ENCODE data around the gene LAMB3.

The LAMB3 gene

GRCh38 chr1:209659909-209660308 lies 7.7 kb upstream of the LAMB3 start:
- DNase-seq: no peak

GRCh38 chr1:209657918-209658317 lies 5.7 kb upstream of the LAMB3 start:
- DNase-seq: no peak

DNA sequence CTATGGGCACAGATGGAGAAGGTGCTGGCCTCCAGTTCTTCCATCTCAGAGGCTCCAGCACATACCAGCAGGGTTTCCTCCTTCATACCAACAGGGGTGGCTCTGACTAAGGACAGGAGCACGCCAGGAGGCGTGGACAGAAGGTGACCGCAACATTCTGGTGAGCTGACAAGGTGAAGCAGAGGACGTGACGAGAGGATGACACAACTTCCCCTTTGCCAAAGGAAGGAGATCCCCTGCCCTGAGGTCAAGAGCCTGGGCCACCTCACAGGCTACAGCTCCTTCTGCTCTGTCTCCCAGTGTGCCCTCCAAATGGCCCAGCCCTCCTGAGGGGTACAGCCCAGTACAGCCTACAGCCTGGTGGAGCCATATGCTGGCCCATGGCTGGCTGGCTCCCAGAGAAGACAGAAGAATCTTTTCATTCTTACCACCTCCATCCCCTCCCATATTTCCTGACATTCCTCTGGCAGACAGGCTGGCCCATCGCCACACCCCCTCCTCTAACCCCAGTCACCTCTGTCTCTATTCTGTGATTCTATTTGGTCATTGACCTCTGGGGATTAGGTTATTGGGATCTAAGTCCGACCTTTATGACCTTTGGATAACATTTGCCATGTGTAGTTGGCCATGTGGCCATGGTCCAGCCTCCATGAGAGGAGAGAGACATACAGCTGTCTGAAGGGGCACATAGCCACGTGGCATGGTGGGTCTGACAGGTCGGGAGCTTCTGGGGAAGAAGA lies 5.1 kb upstream of the LAMB3 start:
- no peak for DNase-seq

DNA sequence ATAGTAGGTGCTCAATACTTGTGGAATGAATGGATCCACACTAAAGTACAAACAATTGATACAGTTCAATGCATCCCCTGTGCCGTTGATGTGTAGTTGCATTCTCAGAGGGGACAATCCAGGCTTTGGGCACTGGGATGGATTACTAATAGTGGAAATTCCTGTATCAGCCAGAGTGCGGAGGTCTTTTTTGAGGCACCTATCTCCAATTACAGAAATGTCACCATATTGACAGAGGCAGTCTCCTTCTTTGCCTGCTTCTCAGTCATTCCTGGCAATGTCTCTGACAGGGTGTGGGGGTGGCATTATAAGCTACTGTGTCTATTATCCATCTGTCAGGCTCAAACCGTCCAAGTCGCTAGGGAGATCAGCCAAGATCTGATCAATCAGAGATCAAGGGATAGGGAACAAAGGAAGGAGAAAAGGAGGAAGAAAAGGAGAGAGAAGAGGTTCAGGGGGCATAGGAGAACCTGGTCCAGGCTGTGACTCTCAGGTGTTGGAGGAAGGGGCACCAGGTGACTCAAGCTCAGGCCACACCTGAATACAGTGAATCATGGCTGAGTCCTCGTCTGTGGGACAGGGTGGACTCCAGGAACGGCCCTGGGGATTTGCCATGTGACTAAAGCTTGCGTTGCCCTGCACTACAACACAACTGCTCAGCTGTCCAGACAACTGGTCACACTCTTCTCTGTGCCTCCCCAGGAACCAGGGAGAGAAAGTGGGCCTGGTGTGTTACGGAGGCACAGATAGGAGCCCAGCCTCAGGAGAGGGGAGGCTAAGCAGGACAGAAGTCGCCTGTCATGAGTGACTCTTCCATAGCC lies 3.4 kb upstream of the LAMB3 start:
- no peak for DNase-seq

DNA sequence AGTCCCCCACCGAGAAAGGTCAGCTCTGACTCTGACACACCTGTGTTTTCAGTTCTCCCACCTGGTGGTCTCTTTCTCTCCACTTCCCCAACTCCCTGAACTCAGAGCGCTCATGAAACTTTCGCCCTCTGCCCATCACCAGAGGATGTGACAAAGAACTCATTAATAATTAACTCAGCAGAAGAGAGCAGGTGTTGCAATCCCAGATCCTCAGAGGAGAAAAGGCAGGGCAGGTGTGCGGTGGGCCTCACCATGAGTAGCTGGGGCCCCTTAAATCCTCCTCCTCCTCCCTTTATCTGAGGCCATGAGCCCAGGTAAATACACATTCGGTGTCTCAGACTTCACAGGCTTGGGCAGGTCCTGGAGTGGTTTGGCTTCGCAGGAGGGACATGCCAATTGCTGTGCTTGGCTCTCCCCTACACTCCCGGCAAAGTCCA lies 1.7 kb upstream of the LAMB3 start:
- peak; percentile 4 to 63 for DNase-seq

DNA sequence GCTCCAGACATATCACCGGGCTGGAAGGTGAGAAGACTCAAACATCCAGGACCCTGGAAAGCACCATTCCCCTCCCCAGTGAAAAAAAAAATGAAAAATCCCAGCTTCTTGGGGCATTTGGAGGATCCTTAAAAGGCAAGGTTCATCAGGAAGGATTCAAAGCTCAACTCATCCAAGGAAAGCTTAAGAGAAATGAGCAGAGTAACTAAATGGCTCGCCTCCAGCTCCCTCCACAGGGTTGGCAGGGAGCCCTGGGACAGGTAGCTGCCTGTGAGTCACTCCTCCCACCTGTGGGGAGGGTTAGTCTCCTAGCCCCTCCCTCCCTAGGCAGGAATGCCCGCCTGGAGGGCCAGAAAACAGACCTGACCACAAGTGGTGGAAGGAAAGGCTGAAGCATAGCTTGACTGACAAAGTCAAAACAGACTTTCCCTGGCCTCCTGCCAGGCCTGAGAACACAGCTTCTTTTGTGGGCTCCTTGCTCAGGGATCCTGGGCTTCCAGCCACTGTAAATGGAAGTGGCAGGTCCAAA lies 712 bp upstream of the LAMB3 start:
- DNase-seq: peak; percentile 66 to 82

DNA sequence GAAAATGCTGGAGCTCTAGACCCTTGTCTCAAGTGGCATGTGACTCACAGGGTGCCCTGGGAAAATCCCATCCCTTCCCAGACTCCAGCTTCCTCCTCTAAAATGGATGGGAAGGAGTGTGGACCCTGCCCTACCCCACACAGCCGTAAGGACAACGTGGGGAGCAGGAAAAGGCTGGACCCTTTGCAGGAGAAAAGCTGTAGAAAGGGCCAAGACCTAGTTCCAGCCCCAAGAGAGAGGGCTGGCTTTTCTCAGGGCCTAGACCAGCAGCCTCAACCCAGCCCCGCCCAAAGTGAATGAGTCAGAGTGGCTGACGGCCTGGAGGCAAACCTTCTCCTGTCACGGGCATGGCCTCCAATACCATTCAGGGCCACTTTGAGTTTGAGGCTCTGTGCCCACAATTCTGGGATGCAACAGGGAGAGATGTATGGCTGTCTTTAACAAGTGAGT lies 1.1 kb downstream of the LAMB3 start:
- no peak for DNase-seq

- DNase-seq: no peak
Measured at GRCh38 chr1:209650454-209650853, 1.8 kb downstream of the LAMB3 start.

DNA sequence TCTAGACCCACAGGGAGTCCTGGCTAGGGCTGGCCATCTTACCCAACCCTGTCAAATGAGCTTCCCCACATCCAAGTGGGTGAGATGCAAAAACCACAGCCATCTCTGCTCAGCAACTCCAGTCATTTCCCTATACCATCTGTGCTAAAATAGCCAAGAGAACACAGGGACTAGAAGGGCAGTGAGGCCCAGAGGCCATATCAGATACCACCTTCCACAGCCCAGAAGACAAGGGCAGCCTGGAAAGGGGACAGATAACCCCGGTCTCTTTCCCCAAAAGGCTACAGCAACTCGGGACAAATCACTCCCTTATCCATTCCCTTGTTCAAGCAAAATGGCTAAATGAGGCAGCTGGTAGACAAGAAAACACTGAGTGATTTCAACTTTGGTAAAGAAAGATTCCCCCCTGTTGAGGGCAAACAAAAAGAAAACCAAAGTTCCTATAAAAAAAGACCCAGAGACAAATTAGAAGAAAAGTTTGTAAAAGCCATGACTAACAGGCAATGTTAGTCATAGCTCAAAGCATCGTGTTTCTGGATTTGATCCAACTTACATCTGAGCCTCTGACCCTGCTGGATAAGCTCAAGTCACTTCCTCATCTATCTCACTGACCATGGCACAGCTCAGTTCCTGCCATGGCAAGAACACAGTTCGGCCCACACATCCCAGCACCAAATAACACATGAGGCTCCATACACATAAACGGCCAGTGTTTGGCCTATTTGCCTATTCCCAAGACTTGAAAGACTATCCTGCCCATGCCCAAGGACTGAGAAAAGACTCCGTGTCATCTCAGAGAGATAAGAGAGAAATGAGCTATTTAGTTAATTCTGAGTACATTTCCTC lies 3.1 kb downstream of the LAMB3 start:
- no peak for DNase-seq

- DNase-seq: no peak
Measured at GRCh38 chr1:209648346-209648745, 3.9 kb downstream of the LAMB3 start.

GRCh38 chr1:209647156-209647555 lies 5.1 kb downstream of the LAMB3 start:
- no peak for DNase-seq

GRCh38 chr1:209646558-209646957 lies 5.7 kb downstream of the LAMB3 start:
- no peak for DNase-seq

- no peak for DNase-seq
Measured at GRCh38 chr1:209645574-209646452, 6.4 kb downstream of the LAMB3 start.

GRCh38 chr1:209643285-209644020 lies 8.8 kb downstream of the LAMB3 start:
- DNase-seq: no peak

DNA sequence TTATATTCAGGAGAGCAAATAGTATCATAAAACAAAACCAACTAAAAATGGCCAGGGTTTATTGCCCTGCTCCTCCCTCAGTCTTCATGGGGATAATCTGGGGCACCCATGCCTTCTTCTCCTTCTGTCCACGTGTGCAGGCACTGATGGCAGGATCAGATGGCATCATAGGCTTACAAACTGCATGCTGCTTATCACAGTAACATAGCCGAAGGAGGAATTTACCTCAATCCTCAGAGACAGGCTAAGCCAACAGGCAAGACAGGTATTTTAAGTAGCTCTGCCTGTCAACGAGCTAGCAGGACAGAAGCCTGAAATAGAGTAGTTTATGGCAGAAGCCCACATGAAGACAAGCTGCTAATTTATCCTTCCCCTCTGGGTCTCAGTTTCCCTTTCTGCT lies 9.4 kb downstream of the LAMB3 start:
- no peak for DNase-seq

DNA sequence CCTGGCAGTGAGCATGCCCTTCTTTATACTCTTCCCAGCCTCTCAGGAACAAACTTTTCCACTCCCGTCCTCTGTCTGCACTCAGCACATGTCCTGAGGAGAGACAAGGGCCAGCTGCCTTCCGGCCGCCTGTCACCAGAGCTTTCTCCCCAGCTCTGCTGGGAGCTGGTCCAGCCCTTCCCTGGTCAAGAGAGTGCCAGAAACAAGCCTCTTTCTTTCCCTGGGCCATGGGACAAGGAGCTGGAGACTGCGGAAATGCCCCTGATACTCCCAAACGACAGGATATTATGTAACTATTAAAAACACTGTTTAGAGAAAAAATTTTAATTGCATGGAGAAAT lies 10.4 kb downstream of the LAMB3 start:
- DNase-seq: no peak

DNA sequence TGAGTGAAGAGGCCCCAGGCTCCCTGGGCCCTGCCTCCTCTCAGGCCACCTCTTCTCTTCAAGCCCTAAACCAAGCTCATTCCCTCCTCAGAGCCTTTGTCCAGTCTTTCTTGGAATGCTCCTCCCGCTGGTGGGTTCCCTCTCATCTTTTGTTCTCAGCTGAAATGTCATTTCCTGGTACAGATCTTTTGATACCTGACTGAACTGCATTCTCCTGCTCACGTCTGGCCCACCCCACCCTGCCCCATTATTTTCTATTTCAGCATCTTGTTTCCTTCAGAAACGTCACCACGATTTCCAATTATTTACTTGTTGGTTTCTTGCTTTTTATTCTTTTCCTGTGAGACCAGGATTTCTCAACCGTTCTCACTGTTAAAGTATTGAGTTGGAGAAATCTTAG lies 16.4 kb downstream of the LAMB3 start:
- no peak for DNase-seq

GRCh38 chr1:209634005-209634737 lies 18.1 kb downstream of the LAMB3 start:
- no peak for DNase-seq

DNA sequence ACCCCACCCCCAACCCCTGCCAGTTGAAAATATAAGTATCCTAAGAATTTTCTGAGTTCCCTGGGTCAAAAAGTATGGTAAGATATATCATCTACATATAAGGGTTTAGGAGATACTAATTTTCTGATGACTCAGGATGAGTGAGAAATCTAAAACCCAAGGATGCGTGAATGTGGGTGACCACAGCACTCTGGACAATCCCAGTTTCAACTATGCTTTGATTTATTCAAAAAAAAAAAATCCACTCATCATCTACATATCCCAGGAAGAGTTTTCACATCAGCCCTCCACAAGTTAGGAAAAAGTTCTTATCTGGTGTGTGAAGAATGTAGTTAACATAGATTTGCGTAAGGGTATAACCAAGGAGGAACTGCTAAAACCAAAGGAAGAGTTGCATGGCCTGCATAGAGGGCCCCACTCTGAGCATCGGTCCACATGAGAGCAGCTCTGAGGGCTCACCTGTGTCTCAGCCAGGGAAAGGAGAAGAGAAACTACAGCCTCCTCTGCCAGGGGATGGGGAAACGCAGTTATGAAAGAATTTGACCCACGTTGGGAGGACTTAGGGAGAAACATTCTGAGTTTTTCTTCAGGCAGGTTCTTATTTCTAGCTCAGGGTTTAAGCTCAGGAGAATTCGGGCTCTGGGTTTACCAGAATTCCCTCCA lies 18.8 kb downstream of the LAMB3 start:
- DNase-seq: no peak
